WTC11 (cell line): Measurements from ENCODE around the gene KPNA4. TPM values are rescaled to one million over a fixed set of nuclear protein-coding genes. Genes with fewer than 3 reads are reported as not detected.

Experiments
- ARID4B ChIP-seq: sonication (generic); formaldehyde crosslinking; IDR thresholded peaks from 2 replicates; pipeline ENCODE4 v1.8.0; 2023; ENCODE audit warnings: missing genetic modification reagents, mild to moderate bottlenecking, borderline replicate concordance
- ATF6 ChIP-seq: sonication (generic); formaldehyde crosslinking; IDR thresholded peaks from 2 replicates; pipeline ENCODE4 v1.8.1; 2023; ENCODE audit warnings: mild to moderate bottlenecking, missing genetic modification reagents
- CBFB ChIP-seq: sonication (generic); formaldehyde crosslinking; IDR thresholded peaks from 2 replicates; pipeline ENCODE4 v1.8.1; 2022; ENCODE audit warnings: mild to moderate bottlenecking, low read depth, missing genetic modification reagents
- E2F5 ChIP-seq: sonication (generic); formaldehyde crosslinking; IDR thresholded peaks from 2 replicates; pipeline ENCODE4 v1.8.1; 2022; ENCODE audit warnings: mild to moderate bottlenecking, moderate library complexity, missing genetic modification reagents
- FOXK1 ChIP-seq: sonication (generic); formaldehyde crosslinking; IDR thresholded peaks from 2 replicates; pipeline ENCODE4 v1.8.0; 2022; ENCODE audit warnings: mild to moderate bottlenecking, moderate library complexity, missing genetic modification reagents
- FOXP1 ChIP-seq: sonication (generic); formaldehyde crosslinking; IDR thresholded peaks from 2 replicates; pipeline ENCODE4 v1.8.0; 2022; ENCODE audit warnings: missing genetic modification reagents, mild to moderate bottlenecking, moderate library complexity, borderline replicate concordance
- GABPB1 ChIP-seq: sonication (generic); formaldehyde crosslinking; IDR thresholded peaks from 2 replicates; pipeline ENCODE4 v1.8.1; 2023; ENCODE audit warnings: mild to moderate bottlenecking, missing genetic modification reagents
- HMGA2 ChIP-seq: fragments of 250-450 bp; sonication (Bioruptor Pico); IDR thresholded peaks from 2 replicates; pipeline ENCODE4 v1.4.0; 2021; ENCODE audit warnings: mild to moderate bottlenecking, moderate library complexity
- KAT7 ChIP-seq: sonication (generic); formaldehyde crosslinking; IDR thresholded peaks from 2 replicates; pipeline ENCODE4 v1.8.1; 2023; ENCODE audit warnings: missing genetic modification reagents, mild to moderate bottlenecking, borderline replicate concordance
- NFATC4 ChIP-seq: fragments of 250-450 bp; sonication (Bioruptor Pico); IDR thresholded peaks from 2 replicates; pipeline ENCODE4 v1.9.0; 2021; ENCODE audit warnings: mild to moderate bottlenecking
- NFE2L1 ChIP-seq: sonication (generic); formaldehyde crosslinking; IDR thresholded peaks from 2 replicates; pipeline ENCODE4 v1.8.1; 2023; ENCODE audit warnings: missing genetic modification reagents
- PREB ChIP-seq: sonication (generic); formaldehyde crosslinking; IDR thresholded peaks from 2 replicates; pipeline ENCODE4 v1.8.1; 2022; ENCODE audit warnings: mild to moderate bottlenecking, missing genetic modification reagents, moderate library complexity, borderline replicate concordance
- PRRX2 ChIP-seq: fragments of 250-450 bp; sonication (Bioruptor Pico); IDR thresholded peaks from 2 replicates; pipeline ENCODE4 v1.8.0; 2021; ENCODE audit warnings: mild to moderate bottlenecking
- SMAD3 ChIP-seq: sonication (generic); formaldehyde crosslinking; IDR thresholded peaks from 2 replicates; pipeline ENCODE4 v1.8.0; 2022; ENCODE audit warnings: missing genetic modification reagents, mild to moderate bottlenecking, borderline replicate concordance
- TEAD1 ChIP-seq: sonication (generic); formaldehyde crosslinking; IDR thresholded peaks from 2 replicates; pipeline ENCODE4 v1.8.0; 2022; ENCODE audit warnings: mild to moderate bottlenecking, missing genetic modification reagents
- USF2 ChIP-seq: sonication (generic); formaldehyde crosslinking; IDR thresholded peaks from 2 replicates; pipeline ENCODE4 v1.8.1; 2023; ENCODE audit warnings: mild to moderate bottlenecking, missing genetic modification reagents, moderate library complexity
- ZNF121 ChIP-seq: sonication (generic); formaldehyde crosslinking; IDR thresholded peaks from 2 replicates; pipeline ENCODE4 v1.8.0; 2023; ENCODE audit warnings: missing genetic modification reagents
- ZNF317 ChIP-seq: sonication (generic); formaldehyde crosslinking; IDR thresholded peaks from 2 replicates; pipeline ENCODE4 v1.8.1; 2023; ENCODE audit warnings: low read depth, mild to moderate bottlenecking, moderate library complexity, missing genetic modification reagents, borderline replicate concordance
- ZNF396 ChIP-seq: fragments of 250-450 bp; sonication (Bioruptor Pico); IDR thresholded peaks from 2 replicates; pipeline ENCODE4 v1.8.0; 2021; ENCODE audit warnings: mild to moderate bottlenecking, moderate library complexity, borderline replicate concordance
- ZNF423 ChIP-seq: fragments of 250-450 bp; sonication (Bioruptor Pico); IDR thresholded peaks from 2 replicates; pipeline ENCODE4 v2.1.2; 2022; ENCODE audit warnings: mild to moderate bottlenecking, moderate library complexity
- ZNF532 ChIP-seq: fragments of 250-450 bp; sonication (Bioruptor Pico); IDR thresholded peaks from 2 replicates; pipeline ENCODE4 v1.9.0; 2021; ENCODE audit warnings: mild to moderate bottlenecking, borderline replicate concordance
- ZNF671 ChIP-seq: fragments of 250-450 bp; sonication (Bioruptor Pico); IDR thresholded peaks from 2 replicates; pipeline ENCODE4 v1.8.0; 2021; ENCODE audit warnings: mild to moderate bottlenecking
- total RNA-seq: library from RNA; stranded (reverse); gene quantifications from 3 replicates; pipeline ENCODE4 v1.2.3, GENCODE V29; 2021
- TF ChIP-seq, protein P1 (sequence below): sonication (generic); formaldehyde crosslinking; IDR thresholded peaks from 2 replicates; pipeline ENCODE4 v1.8.1; 2022; ENCODE audit warnings: low read depth, missing genetic modification reagents, borderline replicate concordance

KPNA4 gene
- total RNA-seq, 1 experiment from 2014 or later, result 52.2 TPM

DNA sequence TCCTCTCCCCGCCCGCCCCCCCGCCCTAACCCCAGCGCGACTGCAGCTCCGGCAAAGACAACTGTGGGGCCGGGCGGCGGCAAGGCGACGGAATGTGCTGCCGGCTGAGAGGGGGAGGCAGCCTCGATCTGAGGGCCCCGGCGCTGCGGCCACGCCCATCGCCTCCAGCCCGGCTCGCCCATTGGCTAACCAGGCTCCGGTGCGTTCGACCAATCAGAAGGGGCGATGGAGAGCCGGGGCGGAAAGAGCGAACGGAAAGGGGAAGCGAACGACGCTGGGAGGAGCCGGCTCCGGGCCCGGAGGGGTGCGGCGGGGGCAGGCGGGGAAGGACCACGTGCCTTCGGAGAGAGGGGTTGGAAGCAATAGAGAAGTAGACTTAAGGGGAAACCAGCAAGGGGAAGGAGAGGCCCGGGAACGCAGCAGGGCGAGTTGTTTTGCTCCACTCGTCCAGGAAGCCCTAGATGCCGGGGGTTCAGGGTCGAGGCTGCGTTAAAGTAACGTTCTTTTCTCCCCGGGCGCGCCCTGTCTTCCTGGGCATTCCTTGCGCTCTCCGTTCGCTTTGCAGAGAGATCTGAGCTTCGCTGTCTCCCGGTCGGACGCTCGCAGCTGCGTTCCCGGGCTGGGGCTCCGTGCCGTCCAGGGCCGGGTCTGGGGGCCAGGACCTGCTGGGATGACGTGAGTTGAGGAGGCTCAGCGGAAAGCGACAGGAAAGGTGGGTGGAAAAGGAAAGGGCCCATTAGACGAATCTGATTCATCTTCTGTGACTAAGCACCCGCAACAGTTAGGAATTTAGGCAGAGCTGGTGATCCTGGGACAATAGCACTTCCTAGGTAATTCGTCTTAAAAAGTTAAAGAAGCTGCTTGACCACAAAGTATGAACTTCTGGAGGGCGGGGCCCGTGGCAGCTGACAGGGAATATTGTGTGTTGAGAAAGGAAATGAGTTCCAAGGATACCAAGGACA is at the start of gene KPNA4 (continued):
- TF ChIP-seq ATF6 (CRISPR knock-in tag) (no peak), SMAD3 (no peak), ZNF671 (CRISPR knock-in tag) (no peak), CBFB (0 out of 2 replicates have a peak, but pooled peaks have one; percentile 27), USF2 (CRISPR knock-in tag) (peak; percentile 85), PRRX2 (CRISPR knock-in tag) (no peak), FOXP1 (CRISPR knock-in tag) (peak; percentile 70), FOXK1 (peak; percentile 80), ZNF396 (CRISPR knock-in tag) (no peak), ZNF423 (CRISPR knock-in tag) (no peak), TEAD1 (no peak; the same call in 1 of the 2 replicates), KAT7 (peak; percentile 33; the same call in 1 of the 2 replicates), NFATC4 (CRISPR knock-in tag) (no peak), ARID4B (CRISPR knock-in tag) (no peak; the same call in 1 of the 2 replicates), ZNF532 (CRISPR knock-in tag) (no peak), GABPB1 (peak; percentile 54), HMGA2 (CRISPR knock-in tag) (no peak; the same call in 1 of the 2 replicates), NFE2L1 (peak; percentile 88), ZNF121 (CRISPR knock-in tag) (no peak), ZNF317 (CRISPR knock-in tag) (0 out of 2 replicates have a peak, but pooled peaks have one; percentile 39), PREB (no peak), E2F5 (CRISPR knock-in tag) (peak; percentile 53; the same call in 1 of the 2 replicates)
- TF ChIP-seq, protein P1, sequence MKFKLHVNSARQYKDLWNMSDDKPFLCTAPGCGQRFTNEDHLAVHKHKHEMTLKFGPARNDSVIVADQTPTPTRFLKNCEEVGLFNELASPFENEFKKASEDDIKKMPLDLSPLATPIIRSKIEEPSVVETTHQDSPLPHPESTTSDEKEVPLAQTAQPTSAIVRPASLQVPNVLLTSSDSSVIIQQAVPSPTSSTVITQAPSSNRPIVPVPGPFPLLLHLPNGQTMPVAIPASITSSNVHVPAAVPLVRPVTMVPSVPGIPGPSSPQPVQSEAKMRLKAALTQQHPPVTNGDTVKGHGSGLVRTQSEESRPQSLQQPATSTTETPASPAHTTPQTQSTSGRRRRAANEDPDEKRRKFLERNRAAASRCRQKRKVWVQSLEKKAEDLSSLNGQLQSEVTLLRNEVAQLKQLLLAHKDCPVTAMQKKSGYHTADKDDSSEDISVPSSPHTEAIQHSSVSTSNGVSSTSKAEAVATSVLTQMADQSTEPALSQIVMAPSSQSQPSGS (CRISPR knock-in tag), result no peak
